Jurkat, Clone E6-1 (cell line): Measurements from ENCODE around the gene PRMT1.

Experiments
- DNase-seq: peaks from one replicate; pipeline ENCODE4 v3.0.0-alpha.2; 2011; ENCODE audit warnings: low read depth, low spot score
- H3K4me3 ChIP-seq: 2 replicates; pipeline ENCODE4 v1.5.1; 2011; ENCODE audit warnings: mild to moderate bottlenecking, low read length, control low read depth, moderate library complexity

Gene PRMT1

DNA sequence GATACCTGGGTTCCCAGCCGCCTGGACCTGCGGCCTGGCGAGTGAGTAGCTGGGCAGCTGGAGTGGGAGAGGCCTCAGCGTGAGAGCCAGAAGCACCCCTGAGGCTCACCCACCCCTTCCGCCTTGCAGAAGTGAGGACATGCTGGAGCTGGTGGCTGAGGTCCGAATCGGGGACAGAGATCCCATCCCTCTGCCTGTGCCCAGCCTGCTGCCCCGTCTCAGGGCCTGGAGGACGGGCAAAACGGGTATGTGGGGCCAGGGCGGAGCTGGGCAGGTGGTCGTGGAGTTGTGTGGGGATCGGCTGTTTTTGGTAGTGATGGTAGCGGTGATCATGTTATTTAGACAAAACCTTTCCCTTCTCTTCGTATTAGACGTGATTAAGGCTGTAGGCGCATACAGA is 30.5 kb upstream of the PRMT1 start:
- H3K4me3 ChIP-seq, result no peak overlapping the region
- DNase-seq, result no peak

DNA sequence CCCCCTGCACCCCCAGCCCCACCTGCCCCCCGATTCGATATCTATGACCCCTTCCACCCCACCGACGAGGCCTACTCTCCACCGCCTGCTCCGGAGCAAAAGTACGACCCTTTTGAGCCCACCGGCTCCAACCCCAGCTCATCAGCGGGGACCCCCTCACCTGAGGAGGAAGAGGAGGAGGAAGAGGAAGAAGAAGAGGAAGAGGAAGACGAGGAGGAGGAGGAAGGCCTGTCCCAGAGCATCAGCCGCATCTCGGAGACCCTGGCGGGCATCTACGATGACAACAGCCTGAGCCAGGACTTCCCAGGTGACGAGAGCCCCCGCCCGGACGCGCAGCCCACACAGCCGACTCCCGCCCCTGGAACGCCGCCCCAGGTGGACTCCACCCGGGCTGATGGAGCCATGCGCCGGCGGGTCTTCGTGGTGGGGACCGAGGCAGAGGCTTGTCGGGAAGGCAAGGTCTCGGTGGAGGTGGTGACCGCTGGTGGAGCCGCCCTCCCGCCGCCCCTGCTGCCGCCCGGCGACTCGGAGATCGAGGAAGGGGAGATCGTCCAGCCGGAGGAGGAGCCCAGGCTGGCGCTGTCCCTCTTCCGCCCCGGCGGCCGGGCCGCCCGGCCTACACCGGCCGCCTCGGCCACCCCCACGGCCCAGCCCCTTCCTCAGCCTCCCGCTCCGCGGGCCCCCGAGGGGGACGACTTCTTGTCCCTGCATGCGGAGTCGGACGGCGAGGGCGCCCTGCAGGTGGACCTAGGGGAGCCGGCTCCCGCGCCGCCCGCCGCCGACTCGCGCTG is 25.8 kb upstream of the PRMT1 start:
- no peak overlapping the region for H3K4me3 ChIP-seq
- DNase-seq, result no peak

DNA sequence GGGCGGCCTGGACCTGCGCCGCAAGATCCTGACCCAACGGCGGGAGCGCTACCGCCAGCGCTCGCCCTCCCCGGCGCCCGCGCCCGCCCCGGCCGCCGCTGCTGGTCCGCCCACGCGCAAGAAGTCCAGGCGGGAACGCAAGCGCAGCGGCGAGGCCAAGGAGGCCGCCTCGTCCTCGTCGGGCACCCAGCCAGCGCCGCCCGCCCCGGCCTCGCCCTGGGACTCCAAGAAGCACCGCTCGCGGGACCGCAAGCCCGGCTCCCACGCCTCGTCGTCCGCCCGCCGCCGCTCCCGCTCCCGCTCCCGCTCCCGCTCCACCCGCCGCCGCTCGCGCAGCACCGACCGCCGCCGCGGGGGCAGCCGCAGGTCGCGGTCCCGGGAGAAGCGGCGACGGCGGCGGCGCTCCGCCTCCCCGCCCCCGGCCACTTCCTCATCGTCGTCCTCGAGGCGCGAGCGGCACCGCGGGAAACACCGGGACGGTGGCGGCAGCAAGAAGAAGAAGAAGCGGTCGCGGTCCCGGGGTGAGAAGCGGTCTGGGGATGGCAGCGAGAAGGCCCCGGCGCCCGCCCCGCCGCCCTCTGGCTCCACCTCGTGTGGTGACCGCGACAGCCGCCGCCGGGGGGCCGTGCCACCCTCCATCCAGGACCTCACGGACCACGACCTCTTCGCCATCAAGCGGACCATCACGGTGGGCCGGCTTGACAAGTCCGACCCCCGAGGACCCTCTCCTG is 25.1 kb upstream of the PRMT1 start:
- DNase-seq, result no peak
- no peak overlapping the region for H3K4me3 ChIP-seq

DNA sequence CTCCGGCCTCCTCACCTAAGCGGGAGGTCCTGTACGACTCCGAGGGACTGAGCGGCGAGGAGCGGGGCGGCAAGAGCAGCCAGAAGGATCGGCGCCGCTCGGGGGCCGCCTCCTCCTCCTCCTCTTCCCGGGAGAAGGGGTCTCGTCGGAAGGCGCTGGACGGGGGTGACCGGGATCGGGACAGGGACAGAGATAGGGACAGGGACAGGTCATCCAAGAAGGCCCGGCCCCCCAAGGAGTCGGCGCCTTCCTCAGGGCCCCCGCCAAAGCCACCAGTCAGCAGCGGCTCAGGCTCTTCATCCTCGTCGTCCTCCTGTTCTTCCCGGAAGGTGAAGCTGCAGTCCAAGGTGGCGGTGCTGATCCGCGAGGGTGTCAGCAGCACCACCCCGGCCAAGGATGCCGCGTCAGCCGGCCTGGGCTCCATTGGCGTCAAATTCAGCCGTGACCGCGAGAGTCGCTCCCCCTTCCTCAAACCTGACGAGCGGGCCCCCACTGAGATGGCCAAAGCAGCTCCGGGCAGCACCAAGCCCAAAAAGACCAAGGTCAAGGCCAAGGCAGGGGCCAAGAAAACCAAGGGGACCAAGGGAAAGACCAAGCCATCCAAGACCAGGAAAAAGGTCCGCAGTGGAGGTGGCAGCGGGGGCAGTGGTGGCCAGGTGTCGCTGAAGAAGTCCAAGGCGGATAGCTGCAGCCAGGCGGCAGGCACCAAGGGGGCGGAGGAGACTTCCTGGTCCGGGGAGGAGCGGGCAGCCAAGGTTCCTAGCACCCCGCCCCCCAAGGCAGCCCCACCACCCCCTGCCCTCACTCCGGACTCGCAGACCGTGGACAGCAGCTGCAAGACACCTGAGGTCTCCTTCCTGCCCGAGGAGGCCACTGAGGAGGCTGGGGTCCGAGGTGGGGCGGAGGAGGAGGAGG is 24.3 kb upstream of the PRMT1 start:
- DNase-seq, result no peak
- H3K4me3 ChIP-seq, result no peak overlapping the region

GRCh38 chr19:49653466-49653806 is 23.6 kb upstream of the PRMT1 start:
- no peak for DNase-seq
- no peak overlapping the region for H3K4me3 ChIP-seq

DNA sequence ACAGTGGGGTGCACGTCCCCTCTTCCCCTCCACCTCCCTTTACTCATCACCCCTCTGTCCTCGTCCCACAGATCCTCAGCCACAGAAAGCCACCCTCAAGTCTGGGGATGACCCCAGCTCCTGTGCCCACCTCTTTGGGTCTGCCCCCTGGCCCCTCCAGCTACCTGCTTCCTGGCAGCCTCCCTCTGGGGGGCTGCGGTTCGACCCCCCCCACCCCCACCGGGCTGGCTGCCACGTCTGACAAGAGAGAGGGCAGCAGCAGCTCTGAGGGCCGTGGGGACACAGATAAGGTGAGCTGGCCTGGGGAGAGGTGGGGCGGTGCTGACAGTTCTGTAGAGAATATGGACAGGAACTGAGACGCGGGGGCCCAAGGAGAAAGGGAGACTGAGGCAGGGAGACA is 22.5 kb upstream of the PRMT1 start:
- H3K4me3 ChIP-seq, result no peak overlapping the region
- DNase-seq, result no peak

DNA sequence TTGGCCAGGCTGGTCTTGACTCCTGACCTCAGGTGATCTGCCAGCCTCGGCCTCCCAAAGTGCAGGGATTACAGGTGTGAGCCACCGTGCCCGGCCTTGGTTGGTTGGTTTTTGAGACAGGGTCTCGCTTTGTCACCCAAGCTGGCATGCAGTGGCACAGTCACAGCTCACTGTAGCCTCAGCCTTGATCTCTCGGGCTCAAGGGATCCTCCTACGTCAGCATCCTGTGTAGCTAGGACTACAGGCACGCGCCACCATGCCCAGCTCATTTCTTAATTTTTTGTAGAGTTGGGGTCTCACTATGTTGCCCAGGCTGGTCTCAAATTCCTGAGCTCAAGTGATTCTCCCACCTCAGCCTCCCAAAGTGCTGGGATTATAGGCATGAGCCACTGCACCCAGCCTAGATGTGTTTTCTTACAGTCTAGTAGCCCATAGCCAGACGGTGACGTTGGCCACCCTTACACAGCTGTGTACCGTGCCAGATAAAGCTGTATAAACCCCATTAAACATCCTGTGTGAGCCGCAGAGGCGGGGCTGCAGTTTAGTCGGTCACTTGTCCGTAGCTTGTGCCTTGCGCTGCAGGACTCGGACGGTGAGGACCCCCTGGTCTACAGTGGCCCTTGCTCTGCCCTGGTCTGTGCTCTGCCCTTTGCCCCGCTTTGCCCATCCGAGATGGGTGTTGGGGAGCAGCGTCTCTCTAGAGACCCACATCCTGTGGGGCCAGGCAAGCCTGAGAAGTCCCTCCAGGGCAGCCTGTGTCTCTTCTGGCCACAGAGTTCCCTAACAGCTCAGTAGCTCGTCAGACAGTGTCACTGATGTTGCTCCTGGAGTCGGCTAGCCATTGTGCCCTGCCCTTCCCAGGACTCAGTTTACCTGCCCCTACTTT is 21.3 kb upstream of the PRMT1 start:
- DNase-seq, result no peak

DNA sequence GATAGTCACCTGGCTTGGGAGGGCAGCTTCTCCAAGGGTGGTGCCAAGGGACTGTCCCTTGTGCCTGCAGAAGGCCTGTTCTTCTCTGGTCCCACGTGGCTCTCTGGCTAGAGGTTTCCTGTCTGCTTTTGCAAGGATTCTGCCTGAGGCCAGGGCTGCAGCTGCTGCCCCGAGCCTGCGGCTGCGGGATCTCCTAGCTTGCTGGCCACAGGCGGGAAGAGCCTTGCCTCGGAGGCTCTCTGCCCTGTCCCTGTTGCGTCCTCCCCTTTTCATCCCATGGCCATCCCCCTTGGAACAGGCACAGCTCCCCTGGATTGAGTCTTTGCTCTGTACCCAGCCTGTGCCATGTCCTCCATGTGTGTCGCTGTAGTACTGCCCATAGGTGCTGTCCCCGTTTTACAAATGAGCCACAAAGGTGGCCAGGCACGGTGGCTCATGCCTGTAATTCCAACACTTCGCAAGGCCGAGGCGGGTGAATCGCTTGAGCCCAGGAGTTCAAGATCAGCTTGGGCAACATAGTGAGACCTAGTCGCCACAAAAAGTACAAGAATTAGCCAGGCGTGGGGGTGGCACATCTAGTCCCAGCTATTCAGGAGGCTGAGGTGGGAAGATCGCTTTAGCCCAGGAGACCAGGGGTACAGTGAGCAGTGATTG is 20.5 kb upstream of the PRMT1 start:
- no peak overlapping the region for H3K4me3 ChIP-seq
- no peak for DNase-seq

More for the DNA sequence above, 21.3 kb upstream of the PRMT1 start:
- no peak overlapping the region for H3K4me3 ChIP-seq

GRCh38 chr19:49657493-49658138 is 19.5 kb upstream of the PRMT1 start:
- no peak overlapping the region for H3K4me3 ChIP-seq
- no peak for DNase-seq

- no peak for DNase-seq
- no peak overlapping the region for H3K4me3 ChIP-seq
Measured at GRCh38 chr19:49658139-49658517, 18.9 kb upstream of the PRMT1 start.

- DNase-seq, result no peak
- H3K4me3 ChIP-seq, result no peak overlapping the region
Measured at GRCh38 chr19:49658566-49659442, 18.3 kb upstream of the PRMT1 start.

GRCh38 chr19:49660338-49660961 is 16.6 kb upstream of the PRMT1 start:
- H3K4me3 ChIP-seq, result no peak overlapping the region
- no peak for DNase-seq

DNA sequence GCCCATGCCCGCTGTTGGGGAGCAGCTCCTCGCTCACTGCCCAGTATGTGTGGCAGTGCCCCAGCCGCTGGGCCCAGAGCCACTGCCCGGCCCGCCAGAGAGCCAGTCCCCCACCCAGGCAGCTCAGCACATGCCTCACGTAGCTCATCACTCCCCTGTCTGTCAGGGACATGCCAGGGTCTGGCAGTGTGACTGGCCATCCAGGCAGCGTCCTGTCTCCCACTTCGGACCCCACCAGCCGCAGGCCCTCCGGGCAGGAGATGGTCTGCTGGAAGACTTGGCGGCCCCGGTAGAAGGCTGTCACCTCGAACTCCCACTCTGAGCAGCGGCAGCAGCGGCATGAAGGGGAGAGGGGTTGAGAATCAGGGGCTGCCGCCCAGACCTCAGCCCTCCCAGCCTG is 15.1 kb upstream of the PRMT1 start:
- no peak overlapping the region for H3K4me3 ChIP-seq
- no peak for DNase-seq

GRCh38 chr19:49663224-49663623 is 13.8 kb upstream of the PRMT1 start:
- H3K4me3 ChIP-seq, result no peak overlapping the region
- no peak for DNase-seq

- peak overlapping the region; percentile 96 for H3K4me3 ChIP-seq
- DNase-seq, result peak; percentile 65
Measured at GRCh38 chr19:49664171-49665035, 12.7 kb upstream of the PRMT1 start.

- peak overlapping the region; percentile 96 for H3K4me3 ChIP-seq
- DNase-seq, result no peak
Measured at GRCh38 chr19:49665036-49665350, 12.1 kb upstream of the PRMT1 start.
